HEK293 (cell line): Measurements from ENCODE around the gene PPEF2.

ENCODE experiments used
- CTCF ChIP-seq: fragments of 450-650 bp; formaldehyde crosslinking; IDR thresholded peaks from 2 replicates; pipeline ENCODE4 v1.5.1; 2016; ENCODE audit warnings: missing biosample characterization, missing genetic modification characterization
- YY1 ChIP-seq: fragments of 450-650 bp; formaldehyde crosslinking; IDR thresholded peaks from 2 replicates; pipeline ENCODE4 v1.5.1; 2018; ENCODE audit warnings: missing biosample characterization, missing genetic modification characterization
- ZNF776 ChIP-seq: fragments of 450-650 bp; formaldehyde crosslinking; IDR thresholded peaks from 2 replicates; pipeline ENCODE4 v1.5.0; 2017; ENCODE audit warnings: missing biosample characterization, missing genetic modification characterization, borderline replicate concordance

Gene PPEF2

GRCh38 chr4:75817901-75818300 lies 84.4 kb downstream of the PPEF2 start (continued):
- TF ChIP-seq CTCF (tag by site-specific recombination) (no peak), YY1 (no peak), ZNF776 (tag by site-specific recombination) (no peak)
